Measurements from ENCODE around the gene IFNL3. TPM values are rescaled to one million over a fixed set of nuclear protein-coding genes. Genes with fewer than 3 reads are reported as not detected.
"Not testable (repeated sequence)": the region's sequence is repeated elsewhere in the genome, so short reads cannot be mapped to it uniquely, and the experiment has no call there.

The IFNL3 gene
- total RNA-seq, 6 experiments from 2014 or later, result not detected

- H3K27ac Mint-ChIP-seq, result no peak overlapping the region
- peaks cover 35% of the 10 kb centered on the region for H3K27me3 Mint-ChIP-seq (ENCODE audit: insufficient read depth)
- no peak for TF ChIP-seq CTCF (IDR thresholded peaks at IDR 0.05)
- DNase-seq, result no peak
- H3K4me3 Mint-ChIP-seq, result no peak overlapping the region
- no peaks in the 10 kb centered on the region for H3K36me3 Mint-ChIP-seq (ENCODE audit: low read depth)
- peaks cover 8% of the 10 kb centered on the region for H3K9me3 Mint-ChIP-seq
- no peaks in the 10 kb centered on the region for H3K4me1 Mint-ChIP-seq (ENCODE audit: low read depth)
Measured at GRCh38 chr19:39217094-39217493, 27.7 kb downstream of the IFNL3 start.

GRCh38 chr19:39215323-39215722 lies 29.5 kb downstream of the IFNL3 start:
- H3K27me3 Mint-ChIP-seq (ENCODE audit: insufficient read depth), result peaks cover 30% of the 10 kb centered on the region
- H3K9me3 Mint-ChIP-seq; DNase-seq; H3K4me3 Mint-ChIP-seq; H3K36me3 Mint-ChIP-seq (ENCODE audit: low read depth); H3K4me1 Mint-ChIP-seq (ENCODE audit: low read depth); H3K27ac Mint-ChIP-seq: not testable (repeated sequence)

GRCh38 chr19:39212375-39212742 lies 32.4 kb downstream of the IFNL3 start:
- no peaks in the 10 kb centered on the region for H3K4me1 Mint-ChIP-seq (ENCODE audit: low read depth)
- H3K9me3 Mint-ChIP-seq, result peaks cover 8% of the 10 kb centered on the region
- no peak overlapping the region for H3K4me3 Mint-ChIP-seq
- DNase-seq, result no peak
- TF ChIP-seq CTCF (IDR thresholded peaks at IDR 0.05), result peak; percentile 58
- no peak overlapping the region for H3K27ac Mint-ChIP-seq
- peaks cover 34% of the 10 kb centered on the region for H3K27me3 Mint-ChIP-seq (ENCODE audit: insufficient read depth)
- no peaks in the 10 kb centered on the region for H3K36me3 Mint-ChIP-seq (ENCODE audit: low read depth)

GRCh38 chr19:39211731-39212374 lies 33.0 kb downstream of the IFNL3 start:
- Mint-ChIP-seq H3K4me1 (ENCODE audit: low read depth) (no peaks in the 10 kb centered on the region), H3K27ac (no peak overlapping the region), H3K4me3 (no peak overlapping the region), H3K36me3 (ENCODE audit: low read depth) (no peaks in the 10 kb centered on the region), H3K27me3 (ENCODE audit: insufficient read depth) (peaks cover 35% of the 10 kb centered on the region), H3K9me3 (peaks cover 4% of the 10 kb centered on the region; the same call in 1 of the 2 replicates)
- TF ChIP-seq CTCF (IDR thresholded peaks at IDR 0.05), result no peak
- DNase-seq, result no peak

GRCh38 chr19:39209196-39209595 lies 35.6 kb downstream of the IFNL3 start:
- Mint-ChIP-seq H3K27me3 (ENCODE audit: insufficient read depth) (peaks cover 46% of the 10 kb centered on the region), H3K9me3 (no peaks in the 10 kb centered on the region), H3K27ac (no peak overlapping the region), H3K36me3 (ENCODE audit: low read depth) (no peaks in the 10 kb centered on the region), H3K4me3 (no peak overlapping the region), H3K4me1 (ENCODE audit: low read depth) (no peaks in the 10 kb centered on the region)
- TF ChIP-seq CTCF (IDR thresholded peaks at IDR 0.05), result no peak
- DNase-seq, result no peak

- Mint-ChIP-seq H3K9me3 (no peaks in the 10 kb centered on the region), H3K27me3 (ENCODE audit: insufficient read depth) (peaks cover 50% of the 10 kb centered on the region), H3K4me1 (ENCODE audit: low read depth) (no peaks in the 10 kb centered on the region), H3K36me3 (ENCODE audit: low read depth) (no peaks in the 10 kb centered on the region), H3K27ac (no peak overlapping the region), H3K4me3 (no peak overlapping the region)
- no peak for TF ChIP-seq CTCF (IDR thresholded peaks at IDR 0.05)
- DNase-seq, result no peak
Measured at GRCh38 chr19:39208175-39208795, 36.5 kb downstream of the IFNL3 start.

Measured in HFFc6 (cell line).